Measurements from ENCODE around the gene CALCA. TPM values are rescaled to one million over a fixed set of nuclear protein-coding genes. Genes with fewer than 3 reads are reported as not detected.

CALCA gene
- polyA plus RNA-seq, 1 donor (not counting 4 experiments of a cell fraction or from before 2014, with no cell fraction given) = not detected

DNA sequence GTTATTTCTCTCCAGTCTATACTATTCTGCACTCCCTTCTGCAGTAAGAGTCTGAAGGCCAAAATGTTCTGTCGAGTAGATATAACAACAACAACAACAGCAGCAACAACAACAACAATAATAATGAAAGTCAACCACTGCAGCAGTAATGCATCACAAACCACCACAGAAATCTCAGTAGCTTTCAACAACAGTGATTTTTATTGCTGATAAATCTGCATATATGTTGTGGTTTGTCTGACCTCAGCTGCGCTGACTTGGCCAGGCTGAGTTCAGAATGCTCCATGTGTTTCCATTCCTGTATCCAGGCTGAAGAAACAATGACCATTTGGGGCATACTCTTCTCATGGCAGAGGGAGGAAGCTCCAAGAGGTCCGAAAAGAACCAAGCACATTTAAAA lies 47.8 kb downstream of the CALCA start:
- no peaks in the 10 kb centered on the region for H3K27me3 ChIP-seq (ENCODE audit: control insufficient read depth, extremely low read depth, insufficient read depth, low read length)
- H3K79me2 ChIP-seq (ENCODE audit: control insufficient read depth, insufficient read depth, low read length) = no peaks in the 10 kb centered on the region
- no peaks in the 10 kb centered on the region for H3K9me1 ChIP-seq (ENCODE audit: control insufficient read depth, extremely low read depth, insufficient read depth, low read length)
- TF ChIP-seq CTCF (optimal IDR thresholded peaks at IDR 0.05 in 1 of 3, IDR thresholded peaks at IDR 0.05 in 1 of 3, conservative IDR thresholded peaks at IDR 0.05 in 1 of 3; ENCODE audit: extremely low read depth in 1 of 3, insufficient read depth in 2 of 3, low read length in 3 of 3) = no peak
- TF ChIP-seq EZH2 (IDR thresholded peaks at IDR 0.05; ENCODE audit: low read length) = no peak
- no peaks in the 10 kb centered on the region for H3K36me3 ChIP-seq (ENCODE audit: control insufficient read depth in 2 of 2, extremely low read depth in 1 of 2, insufficient read depth in 2 of 2, low read length in 2 of 2)
- FAIRE-seq = no peak
- H4K20me1 ChIP-seq (ENCODE audit: control insufficient read depth, extremely low read depth, insufficient read depth, low read length) = no peaks in the 10 kb centered on the region
- H3K9me3 ChIP-seq (ENCODE audit: control insufficient read depth, low read depth, low read length) = peaks cover 2% of the 10 kb centered on the region
- H3K4me1 ChIP-seq (ENCODE audit: control insufficient read depth, extremely low read depth, insufficient read depth, low read length) = no peaks in the 10 kb centered on the region
- no peak overlapping the region for H3K27ac ChIP-seq (ENCODE audit: control insufficient read depth, insufficient read depth, low read length)
- no peak overlapping the region for H3K4me3 ChIP-seq (ENCODE audit: control insufficient read depth in 2 of 3, extremely low read depth in 1 of 3, insufficient read depth in 2 of 3, low read depth in 1 of 3, low read length in 3 of 3)
- dilution Hi-C loops (cut with MboI; ENCODE audit: extremely low pct_ligation_motif_present, low sequenced_read_pairs) = no loop called here
- no peak for DNase-seq (ENCODE audit: low read depth, low spot score)
- H3K9ac ChIP-seq (ENCODE audit: control insufficient read depth, extremely low read depth, insufficient read depth, low read length) = no peak overlapping the region
- H2AFZ ChIP-seq (ENCODE audit: control insufficient read depth, low read length) = no peak overlapping the region
- H3K4me2 ChIP-seq (ENCODE audit: control insufficient read depth, extremely low read depth, insufficient read depth, low read depth, low read length) = no peak overlapping the region

Other genes starting within 250 kb of the CALCA start
- 6.5 to 15.5 TPM (median 14.4 TPM) in 3 replicates for gene CYP2R1, start 80.1 kb downstream of the CALCA start, polyA plus RNA-seq
- gene CALCB, start 101.2 kb upstream of the CALCA start, polyA plus RNA-seq = not detected in 3 replicates
- 0.08 to 0.15 TPM (median 0.13 TPM) in 3 replicates for gene INSC, start 142.6 kb upstream of the CALCA start, polyA plus RNA-seq